ENCODE data around the gene CFH.

CFH gene

DNA sequence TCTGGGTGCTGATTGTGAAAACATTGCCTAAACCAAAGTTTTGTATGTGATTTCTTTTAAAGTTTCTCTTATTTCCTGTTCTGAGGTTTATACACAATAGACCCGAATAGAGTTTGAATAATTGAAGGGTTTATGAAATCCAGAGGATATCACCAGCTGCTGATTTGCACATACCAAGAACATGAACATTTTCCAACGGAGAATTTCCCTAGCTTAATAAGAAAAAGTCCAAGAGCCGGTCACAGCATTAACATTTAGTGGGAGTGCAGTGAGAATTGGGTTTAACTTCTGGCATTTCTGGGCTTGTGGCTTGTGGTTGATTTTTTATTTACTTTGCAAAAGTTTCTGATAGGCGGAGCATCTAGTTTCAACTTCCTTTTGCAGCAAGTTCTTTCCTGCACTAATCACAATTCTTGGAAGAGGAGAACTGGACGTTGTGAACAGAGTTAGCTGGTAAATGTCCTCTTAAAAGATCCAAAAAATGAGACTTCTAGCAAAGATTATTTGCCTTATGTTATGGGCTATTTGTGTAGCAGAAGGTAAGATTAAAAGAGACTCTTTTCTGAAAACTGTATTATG lies at the start of gene CFH:
TSS of gene CFH (plus strand) at position 407 of the 579 bp plus-strand sequence. CDS start at position 482, 75 bp downstream.
- Histone ChIP-seq H3K27ac (peak within 1 kb of the TSS; percentile 13 to 26), H3K4me3 (peak within 1 kb of the TSS; percentile 60)
- no peak for DNase-seq (ENCODE audit: low spot score)
- TF ChIP-seq, protein P1, sequence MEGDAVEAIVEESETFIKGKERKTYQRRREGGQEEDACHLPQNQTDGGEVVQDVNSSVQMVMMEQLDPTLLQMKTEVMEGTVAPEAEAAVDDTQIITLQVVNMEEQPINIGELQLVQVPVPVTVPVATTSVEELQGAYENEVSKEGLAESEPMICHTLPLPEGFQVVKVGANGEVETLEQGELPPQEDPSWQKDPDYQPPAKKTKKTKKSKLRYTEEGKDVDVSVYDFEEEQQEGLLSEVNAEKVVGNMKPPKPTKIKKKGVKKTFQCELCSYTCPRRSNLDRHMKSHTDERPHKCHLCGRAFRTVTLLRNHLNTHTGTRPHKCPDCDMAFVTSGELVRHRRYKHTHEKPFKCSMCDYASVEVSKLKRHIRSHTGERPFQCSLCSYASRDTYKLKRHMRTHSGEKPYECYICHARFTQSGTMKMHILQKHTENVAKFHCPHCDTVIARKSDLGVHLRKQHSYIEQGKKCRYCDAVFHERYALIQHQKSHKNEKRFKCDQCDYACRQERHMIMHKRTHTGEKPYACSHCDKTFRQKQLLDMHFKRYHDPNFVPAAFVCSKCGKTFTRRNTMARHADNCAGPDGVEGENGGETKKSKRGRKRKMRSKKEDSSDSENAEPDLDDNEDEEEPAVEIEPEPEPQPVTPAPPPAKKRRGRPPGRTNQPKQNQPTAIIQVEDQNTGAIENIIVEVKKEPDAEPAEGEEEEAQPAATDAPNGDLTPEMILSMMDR (IDR thresholded peaks at IDR 0.05), result no peak

DNA sequence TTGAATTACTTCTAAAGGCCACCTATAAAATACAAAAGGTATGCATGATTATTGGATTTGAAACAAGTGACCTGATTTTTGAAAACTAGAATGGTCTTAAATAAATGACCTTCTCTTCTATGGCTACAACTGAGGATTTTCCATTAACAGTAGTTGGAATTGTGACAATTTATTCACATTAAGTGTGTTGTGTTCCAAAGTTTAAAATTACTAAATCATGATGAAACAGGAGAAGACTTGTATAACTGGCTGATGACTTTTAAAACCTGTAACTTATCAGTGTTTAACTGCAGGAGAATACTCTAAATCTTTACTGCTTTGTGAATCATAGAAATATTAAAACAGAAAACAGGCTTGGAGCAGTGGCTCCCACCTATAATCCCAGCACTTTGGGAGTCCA lies 48.2 kb upstream of the CFH start:
- Histone ChIP-seq H3K27ac (no peak overlapping the region), H3K4me3 (no peak overlapping the region)
- TF ChIP-seq, protein P1 (IDR thresholded peaks at IDR 0.05), result no peak
- DNase-seq (ENCODE audit: low spot score), result no peak

GRCh38 chr1:196607981-196608380 lies 43.9 kb upstream of the CFH start:
- DNase-seq (ENCODE audit: low spot score), result no peak
- TF ChIP-seq, protein P1 (IDR thresholded peaks at IDR 0.05), result no peak
- Histone ChIP-seq H3K27ac (peak overlapping the region; percentile 72 to 92), H3K4me3 (peak overlapping the region; percentile 75)

DNA sequence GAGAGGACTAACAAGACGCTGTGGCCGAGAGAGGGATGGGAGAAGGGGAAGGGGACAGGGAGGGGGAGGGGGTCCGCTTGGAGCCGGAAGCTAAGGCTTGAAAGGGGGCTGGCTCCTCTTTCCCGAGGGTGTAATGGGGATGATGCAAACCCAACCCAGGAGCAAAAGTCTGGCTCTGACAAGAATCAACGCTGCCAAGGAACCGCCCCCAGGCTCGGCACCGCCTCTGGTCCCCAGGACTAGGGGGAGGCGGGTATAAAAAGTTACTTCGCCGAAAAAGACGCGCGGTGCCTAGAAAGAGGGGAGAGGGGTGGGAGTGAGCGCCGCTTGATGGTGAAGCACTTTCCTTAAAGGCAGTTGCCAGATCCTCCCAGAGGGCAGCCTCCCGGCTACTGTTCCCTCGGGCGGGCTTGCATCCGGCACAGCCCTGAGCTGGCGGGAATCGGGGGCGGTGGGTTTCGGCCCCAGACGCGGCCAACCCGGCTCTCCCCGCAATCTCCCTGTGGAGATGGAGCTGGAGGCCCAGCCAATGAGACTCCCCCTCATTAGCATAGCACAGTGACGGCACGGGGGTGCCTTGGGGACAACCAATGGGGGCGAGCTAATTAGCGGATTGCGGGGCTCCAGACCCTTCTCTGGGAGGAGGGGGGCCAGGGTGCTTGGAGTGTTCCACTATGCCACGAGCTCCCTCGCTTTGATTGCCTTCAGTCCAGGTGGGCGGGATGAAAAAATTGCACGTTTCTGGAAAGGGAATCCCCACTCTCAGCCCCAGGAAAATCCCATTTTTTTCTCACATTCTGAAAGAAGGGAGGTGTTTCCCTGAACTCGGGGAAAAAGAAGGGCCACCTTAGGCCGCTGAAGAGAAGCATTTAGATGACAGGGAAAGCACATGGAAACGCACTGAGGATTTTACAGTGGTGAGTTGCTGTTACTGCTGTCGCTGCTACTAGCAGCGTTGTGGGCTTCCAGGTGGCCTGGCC lies 43.2 kb upstream of the CFH start, which contains the start of gene KCNT2:
TSS of gene KCNT2 (minus strand) at position 51 of the 980 bp plus-strand sequence. CDS start 131 bp downstream, outside the sequence.
- peak; percentile 80 for DNase-seq (ENCODE audit: low spot score)
- TF ChIP-seq, protein P1 (IDR thresholded peaks at IDR 0.05), result no peak
- peak within 1 kb of the TSS; percentile 72 to 92 for H3K27ac ChIP-seq

GRCh38 chr1:196609370-196609737 lies 42.5 kb upstream of the CFH start:
- Histone ChIP-seq H3K27ac (peak overlapping the region; percentile 72 to 92), H3K4me3 (peak overlapping the region; percentile 75)
- TF ChIP-seq, protein P1 (IDR thresholded peaks at IDR 0.05), result no peak
- no peak for DNase-seq (ENCODE audit: low spot score)

More for the DNA sequence above, 43.2 kb upstream of the CFH start, which contains the start of gene KCNT2:
- H3K4me3 ChIP-seq, result peak within 1 kb of the TSS; percentile 75

- no peak for DNase-seq (ENCODE audit: low spot score)
- Histone ChIP-seq H3K27ac (no peak overlapping the region), H3K4me3 (no peak overlapping the region)
- TF ChIP-seq, protein P1 (IDR thresholded peaks at IDR 0.05), result no peak
Observed at GRCh38 chr1:196611873-196612272, 40.0 kb upstream of the CFH start.
